WTC11 (cell line): ENCODE measurements around the gene CNOT3. TPM values are rescaled to one million over a fixed set of nuclear protein-coding genes. Genes with fewer than 3 reads are reported as not detected.

Experiments
- ATAC-seq: fragments of 200-7000 bp; cut with Tn5 transposase; 2 replicates; pipeline ENCODE4 v1.10.0; 2021; ENCODE audit warnings: mild to moderate bottlenecking, moderate library complexity
- CTCF ChIA-PET: fragments of 300-600 bp; sonication (Branson Sonifier 250); formaldehyde crosslinking; loops from one replicate; lab custom pipeline; 2021; ENCODE audit warnings: antibody characterized with exemption; lab: Charles Lee
- POLR2A ChIA-PET: fragments of 350-600 bp; sonication (Branson Sonifier 250); formaldehyde crosslinking; loops from one replicate; lab custom pipeline; 2021; ENCODE audit warnings: antibody characterized with exemption; lab: Charles Lee
- DNase-seq: peaks from one replicate; pipeline ENCODE4 v3.0.0; 2021; ENCODE audit warnings: low spot score
- H3K27ac Mint-ChIP-seq: 2 replicates; pipeline ENCODE4 v1.8.0; 2021; ENCODE audit warnings: mixed read lengths
- H3K27me3 Mint-ChIP-seq: 2 replicates; pipeline ENCODE4 v1.8.0; 2021; ENCODE audit warnings: low read depth, mild to moderate bottlenecking, moderate library complexity, mixed read lengths
- H3K36me3 Mint-ChIP-seq: 2 replicates; pipeline ENCODE4 v1.8.0; 2021; ENCODE audit warnings: mixed read lengths
- H3K4me1 Mint-ChIP-seq: 2 replicates; pipeline ENCODE4 v1.8.0; 2022; ENCODE audit warnings: mixed read lengths
- H3K4me3 Mint-ChIP-seq: 2 replicates; pipeline ENCODE4 v1.8.0; 2021; ENCODE audit warnings: mild to moderate bottlenecking, moderate library complexity, mixed read lengths
- H3K9me3 Mint-ChIP-seq: 2 replicates; pipeline ENCODE4 v1.8.0; 2021; ENCODE audit warnings: mixed read lengths
- ATF1 ChIP-seq: sonication (generic); formaldehyde crosslinking; IDR thresholded peaks from 2 replicates; pipeline ENCODE4 v1.8.1; 2023; ENCODE audit warnings: mild to moderate bottlenecking, moderate library complexity, missing genetic modification reagents
- ATF3 ChIP-seq: sonication (generic); formaldehyde crosslinking; conservative IDR thresholded peaks from 2 replicates; pipeline ENCODE4 v1.8.1; 2022; ENCODE audit warnings: mild to moderate bottlenecking, missing genetic modification reagents
- ATF6 ChIP-seq: sonication (generic); formaldehyde crosslinking; IDR thresholded peaks from 2 replicates; pipeline ENCODE4 v1.8.1; 2023; ENCODE audit warnings: mild to moderate bottlenecking, missing genetic modification reagents
- E2F4 ChIP-seq: sonication (generic); formaldehyde crosslinking; IDR thresholded peaks from 2 replicates; pipeline ENCODE4 v1.8.1; 2022; ENCODE audit warnings: low read depth, mild to moderate bottlenecking, moderate library complexity, missing genetic modification reagents, borderline replicate concordance
- HMGXB4 ChIP-seq: sonication (generic); formaldehyde crosslinking; IDR thresholded peaks from 2 replicates; pipeline ENCODE4 v1.8.1; 2023; ENCODE audit warnings: mild to moderate bottlenecking, moderate library complexity, missing genetic modification reagents
- MLX ChIP-seq: sonication (generic); formaldehyde crosslinking; IDR thresholded peaks from 2 replicates; pipeline ENCODE4 v1.8.1; 2023; ENCODE audit warnings: mild to moderate bottlenecking, missing genetic modification reagents, moderate library complexity
- RELA ChIP-seq: sonication (generic); formaldehyde crosslinking; IDR thresholded peaks from 2 replicates; pipeline ENCODE4 v1.8.1; 2022; ENCODE audit warnings: missing genetic modification reagents, mild to moderate bottlenecking, borderline replicate concordance
- SMAD4 ChIP-seq: sonication (generic); formaldehyde crosslinking; IDR thresholded peaks from 2 replicates; pipeline ENCODE4 v1.8.0; 2022; ENCODE audit warnings: mild to moderate bottlenecking, missing genetic modification reagents
- STAT6 ChIP-seq: sonication (generic); formaldehyde crosslinking; conservative IDR thresholded peaks from 2 replicates; pipeline ENCODE4 v1.8.1; 2023; ENCODE audit warnings: mild to moderate bottlenecking, low read depth, missing genetic modification reagents, moderate library complexity
- TCF7 ChIP-seq: sonication (generic); formaldehyde crosslinking; IDR thresholded peaks from 2 replicates; pipeline ENCODE4 v1.8.0; 2022; ENCODE audit warnings: mild to moderate bottlenecking, low read depth, missing genetic modification reagents, moderate library complexity
- TEAD1 ChIP-seq: sonication (generic); formaldehyde crosslinking; IDR thresholded peaks from 2 replicates; pipeline ENCODE4 v1.8.0; 2022; ENCODE audit warnings: mild to moderate bottlenecking, missing genetic modification reagents
- TP53 ChIP-seq: sonication (generic); formaldehyde crosslinking; IDR thresholded peaks from 2 replicates; pipeline ENCODE4 v1.8.1; 2023; ENCODE audit warnings: mild to moderate bottlenecking, missing genetic modification reagents
- ZBTB43 ChIP-seq: sonication (generic); formaldehyde crosslinking; IDR thresholded peaks from 2 replicates; pipeline ENCODE4 v1.8.1; 2023; ENCODE audit warnings: mild to moderate bottlenecking, missing genetic modification reagents
- ZMAT4 ChIP-seq: fragments of 250-450 bp; sonication (Bioruptor Pico); IDR thresholded peaks from 2 replicates; pipeline ENCODE4 v1.9.0; 2021; ENCODE audit warnings: mild to moderate bottlenecking
- ZNF263 ChIP-seq: sonication (generic); formaldehyde crosslinking; IDR thresholded peaks from 2 replicates; pipeline ENCODE4 v1.8.1; 2022; ENCODE audit warnings: low read depth, mild to moderate bottlenecking, moderate library complexity, missing genetic modification reagents
- ZNF281 ChIP-seq: sonication (generic); formaldehyde crosslinking; IDR thresholded peaks from 2 replicates; pipeline ENCODE4 v1.8.0; 2023; ENCODE audit warnings: mild to moderate bottlenecking, missing genetic modification reagents
- ZNF317 ChIP-seq: sonication (generic); formaldehyde crosslinking; IDR thresholded peaks from 2 replicates; pipeline ENCODE4 v1.8.1; 2023; ENCODE audit warnings: low read depth, mild to moderate bottlenecking, moderate library complexity, missing genetic modification reagents, borderline replicate concordance
- ZNF396 ChIP-seq: fragments of 250-450 bp; sonication (Bioruptor Pico); IDR thresholded peaks from 2 replicates; pipeline ENCODE4 v1.8.0; 2021; ENCODE audit warnings: mild to moderate bottlenecking, moderate library complexity, borderline replicate concordance
- ZNF416 ChIP-seq: fragments of 250-450 bp; sonication (Bioruptor Pico); IDR thresholded peaks from 2 replicates; pipeline ENCODE4 v1.9.0; 2021; ENCODE audit warnings: mild to moderate bottlenecking, inconsistent platforms
- ZNF512 ChIP-seq: sonication (generic); formaldehyde crosslinking; IDR thresholded peaks from 2 replicates; pipeline ENCODE4 v1.8.1; 2022; ENCODE audit warnings: missing genetic modification reagents, borderline replicate concordance
- total RNA-seq: library from RNA; stranded (reverse); gene quantifications from 3 replicates; pipeline ENCODE4 v1.2.3, GENCODE V29; 2021

CNOT3 gene
- total RNA-seq, 1 experiment from 2014 or later, result 93.3 TPM

GRCh38 chr19:54149021-54149812 lies 11.7 kb downstream of the CNOT3 start:
- TF ChIP-seq ATF1 (CRISPR knock-in tag) (no peak), E2F4 (CRISPR knock-in tag) (no peak), SMAD4 (CRISPR knock-in tag) (no peak), ZBTB43 (CRISPR knock-in tag) (no peak), ZNF281 (CRISPR knock-in tag) (no peak), RELA (CRISPR knock-in tag) (no peak), MLX (CRISPR knock-in tag) (no peak), ZNF512 (CRISPR knock-in tag) (no peak), ZNF317 (no peak), ZNF396 (no peak), STAT6 (CRISPR knock-in tag) (no peak), ZNF416 (CRISPR knock-in tag) (no peak), TCF7 (no peak), ATF3 (CRISPR knock-in tag) (no peak), HMGXB4 (CRISPR knock-in tag) (no peak), ATF6 (CRISPR knock-in tag) (no peak), TP53 (CRISPR knock-in tag) (no peak), ZMAT4 (no peak), TEAD1 (CRISPR knock-in tag) (no peak), ZNF263 (no peak)
- H3K27me3 Mint-ChIP-seq, result no peaks in the 10 kb centered on the region; the same call in 1 of the 2 replicates
- DNase-seq (no peak), ATAC-seq (no peak)
- H3K4me1 Mint-ChIP-seq, result no peaks in the 10 kb centered on the region
- peaks cover 79% of the 10 kb centered on the region for H3K36me3 Mint-ChIP-seq
- ChIA-PET POLR2A (interaction anchor here (1.2 to 2.8 kb wide), 2 partner anchors 10 to 12 kb away, joined by 3 to 11 read pairs; partner anchors contain the start of genes CNOT3 and LENG1), CTCF (no interaction called here)
- no peaks in the 10 kb centered on the region for H3K9me3 Mint-ChIP-seq
- peak overlapping the region; percentile 53; the same call in 1 of the 2 replicates for H3K27ac Mint-ChIP-seq
- no peak overlapping the region for H3K4me3 Mint-ChIP-seq
